HG03354 (cell line): Measurements from ENCODE around the gene SIL1.
"Not testable (repeated sequence)": the region's sequence is repeated elsewhere in the genome, so short reads cannot be mapped to it uniquely, and the experiment has no call there.

Experiments
- ATAC-seq: cut with Tn5 transposase; IDR thresholded peaks from one replicate; pipeline ENCODE4 v1.9.1; 2021; ENCODE audit warnings: mild to moderate bottlenecking; ENCODE audit not compliant: unreplicated experiment, poor library complexity, severe bottlenecking

Gene SIL1

DNA sequence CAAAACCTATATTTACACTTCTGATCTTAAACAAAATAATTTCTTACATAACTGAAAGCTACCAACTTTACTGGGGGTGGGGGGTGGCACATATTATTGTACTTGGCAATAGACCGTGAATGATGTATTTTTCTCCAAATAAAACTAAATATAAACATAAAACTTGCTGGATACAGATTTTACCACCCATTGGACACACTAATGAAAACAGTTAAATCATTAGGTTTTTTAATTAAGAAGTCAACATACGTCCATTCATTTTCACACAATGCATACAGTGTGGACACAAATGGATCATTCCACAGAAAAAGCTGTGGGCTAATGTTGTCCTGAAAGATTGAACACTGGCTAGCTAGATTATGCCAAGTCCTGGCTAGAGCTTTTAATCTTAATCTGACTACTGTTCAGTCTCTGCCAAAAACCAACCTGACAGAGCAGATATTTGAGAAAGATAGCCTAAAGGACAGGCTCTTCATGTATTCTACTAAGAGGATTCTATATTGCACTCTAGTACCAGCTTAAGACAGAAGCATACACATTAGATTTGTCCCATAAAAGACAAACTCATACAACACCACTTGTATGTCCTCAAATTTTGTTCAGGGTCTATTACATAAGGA, 118.1 kb downstream of the SIL1 start:
- no peak for ATAC-seq

GRCh38 chr5:139079225-139079990, 118.8 kb downstream of the SIL1 start:
- ATAC-seq: no peak

DNA sequence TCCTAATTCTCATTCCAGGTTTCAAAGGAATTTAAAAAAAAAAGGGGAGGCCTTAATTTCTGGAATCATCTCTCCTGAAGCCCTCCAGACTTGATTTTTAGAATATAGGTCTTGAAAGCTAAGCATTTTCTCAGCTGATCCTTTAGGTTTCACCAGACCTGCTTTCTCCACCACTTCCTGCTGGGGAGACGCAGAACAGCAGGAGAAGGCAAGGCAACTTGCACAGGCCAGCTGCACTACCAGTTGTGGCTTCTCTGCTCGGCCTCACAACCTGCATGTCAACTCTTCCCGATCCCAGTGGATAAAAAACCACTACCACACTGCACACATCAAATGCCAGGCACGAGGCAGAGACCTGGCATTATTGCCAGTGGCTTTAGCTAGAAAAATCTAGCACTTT, 119.8 kb downstream of the SIL1 start:
- ATAC-seq: no peak

GRCh38 chr5:139077899-139078298, 120.3 kb downstream of the SIL1 start:
- no peak for ATAC-seq

- ATAC-seq: no peak
Observed at GRCh38 chr5:139076111-139076510, 122.1 kb downstream of the SIL1 start.

- ATAC-seq: no peak
Observed at GRCh38 chr5:139075066-139076050, 122.8 kb downstream of the SIL1 start.

GRCh38 chr5:139073956-139074355, 124.2 kb downstream of the SIL1 start:
- not testable (repeated sequence) for ATAC-seq

GRCh38 chr5:139068494-139069151, 129.5 kb downstream of the SIL1 start:
- no peak for ATAC-seq

GRCh38 chr5:139068060-139068459, 130.1 kb downstream of the SIL1 start:
- no peak for ATAC-seq

DNA sequence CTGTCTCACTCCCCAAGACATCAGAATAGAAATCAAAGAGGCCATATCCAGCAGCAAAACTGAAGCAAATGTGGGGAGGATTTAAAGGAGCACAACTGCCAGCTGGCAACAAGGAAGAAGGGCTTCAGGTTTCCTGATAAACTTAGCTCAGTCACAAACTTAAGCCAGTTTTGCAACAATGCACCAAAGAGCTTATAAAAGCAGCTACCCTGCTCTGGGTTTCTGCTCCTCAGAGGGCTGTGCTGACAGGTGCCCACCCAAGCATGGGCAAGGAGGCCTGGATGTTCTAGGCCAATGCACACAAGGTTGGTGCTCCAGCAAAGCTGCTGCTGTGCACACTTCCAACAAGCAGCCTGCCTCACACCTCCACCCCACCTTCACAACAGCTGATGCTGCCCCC, 132.9 kb downstream of the SIL1 start:
- ATAC-seq: no peak

- ATAC-seq: no peak
Observed at GRCh38 chr5:139064613-139065012, 133.6 kb downstream of the SIL1 start.

GRCh38 chr5:139063664-139064054, 134.5 kb downstream of the SIL1 start:
- no peak for ATAC-seq

GRCh38 chr5:139062910-139063663, 135.1 kb downstream of the SIL1 start:
- no peak for ATAC-seq

GRCh38 chr5:139061856-139062255, 136.3 kb downstream of the SIL1 start:
- no peak for ATAC-seq

GRCh38 chr5:139061274-139061673, 136.9 kb downstream of the SIL1 start:
- no peak for ATAC-seq

DNA sequence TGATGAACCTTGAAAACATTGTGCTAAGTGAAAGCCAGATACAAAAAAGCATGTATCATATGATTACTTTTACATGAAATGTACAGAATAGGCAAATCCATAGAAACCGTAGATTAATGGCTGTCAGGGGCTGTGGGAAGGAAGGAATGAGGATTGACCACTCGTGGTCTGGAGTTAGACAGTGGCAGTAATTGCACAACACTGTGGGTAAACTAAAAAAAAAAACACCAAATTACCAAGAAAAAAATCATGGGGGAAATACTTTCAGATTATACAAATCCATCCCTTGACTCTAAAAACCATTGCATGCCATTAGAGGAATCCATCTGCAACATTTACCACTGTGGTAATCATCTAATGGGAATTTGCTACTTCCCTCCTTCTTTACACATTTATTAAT, 140.0 kb downstream of the SIL1 start:
- no peak for ATAC-seq

GRCh38 chr5:139057045-139057939, 140.9 kb downstream of the SIL1 start:
- not testable (repeated sequence) for ATAC-seq

DNA sequence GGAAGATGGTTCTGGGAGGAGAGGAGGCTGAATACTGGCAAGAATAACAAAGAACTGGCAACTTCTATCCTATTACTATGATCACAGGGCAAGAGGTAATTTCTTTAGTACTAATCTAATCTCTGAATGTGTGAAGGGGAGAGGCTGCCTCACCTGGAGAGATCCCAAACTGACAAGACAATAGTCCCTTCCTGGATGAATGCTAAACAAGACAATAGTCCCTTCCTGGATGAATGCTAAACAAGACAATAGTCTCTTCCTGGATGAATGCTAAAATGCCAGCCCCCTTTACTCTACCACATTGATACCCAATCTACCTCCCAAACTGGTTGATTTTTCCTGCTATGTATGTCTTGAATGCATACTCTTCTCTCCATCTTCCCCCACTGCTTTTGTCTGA, 145.2 kb downstream of the SIL1 start:
- no peak for ATAC-seq
